HepG2 (cell line): Measurements from ENCODE around the gene CFL1. TPM values are rescaled to one million over a fixed set of nuclear protein-coding genes. Genes with fewer than 3 reads are reported as not detected.

Experiments
- AGO2 ChIP-seq: fragments of 200-400 bp; formaldehyde crosslinking; optimal IDR thresholded peaks from 2 replicates; pipeline ENCODE3; 2017; ENCODE audit warnings: mild to moderate bottlenecking, low read depth, low read length, moderate library complexity
- CCDC6 ChIP-seq: sonication (generic); formaldehyde crosslinking; IDR thresholded peaks from 2 replicates; pipeline ENCODE4 v1.8.1; 2022; ENCODE audit warnings: mild to moderate bottlenecking, missing genetic modification reagents, moderate library complexity
- CHCHD3 ChIP-seq: sonication (generic); formaldehyde crosslinking; IDR thresholded peaks from 2 replicates; pipeline ENCODE4 v1.8.0; 2022; ENCODE audit warnings: mild to moderate bottlenecking, missing genetic modification reagents, moderate library complexity
- DMAP1 ChIP-seq: IDR thresholded peaks from 2 replicates; pipeline ENCODE4 v1.6.1; 2016
- EED ChIP-seq: sonication (generic); formaldehyde crosslinking; IDR thresholded peaks from 2 replicates; pipeline ENCODE4 v1.5.0; 2020; ENCODE audit warnings: mild to moderate bottlenecking, missing genetic modification reagents
- FOXJ3 ChIP-seq: sonication (generic); formaldehyde crosslinking; IDR thresholded peaks from 2 replicates; pipeline ENCODE4 v1.4.0; 2020; ENCODE audit warnings: missing genetic modification reagents, mild to moderate bottlenecking, borderline replicate concordance
- HOXA9 ChIP-seq: sonication (generic); formaldehyde crosslinking; IDR thresholded peaks from 2 replicates; pipeline ENCODE4 v1.8.1; 2022; ENCODE audit warnings: missing genetic modification reagents, mild to moderate bottlenecking, moderate library complexity, borderline replicate concordance
- ISX ChIP-seq: sonication (generic); formaldehyde crosslinking; conservative IDR thresholded peaks from 2 replicates; pipeline ENCODE4 v1.5.0; 2020; ENCODE audit warnings: missing genetic modification reagents
- KLF12 ChIP-seq: sonication (generic); formaldehyde crosslinking; IDR thresholded peaks from 2 replicates; pipeline ENCODE4 v1.4.0; 2020; ENCODE audit warnings: missing genetic modification reagents, borderline replicate concordance
- MTA3 ChIP-seq: sonication (generic); formaldehyde crosslinking; IDR thresholded peaks from 2 replicates; pipeline ENCODE4 v1.4.0; 2020; ENCODE audit warnings: missing genetic modification reagents
- MYC ChIP-seq: sonication (generic); formaldehyde crosslinking; IDR thresholded peaks from 2 replicates; pipeline ENCODE4 v1.9.0; 2021; ENCODE audit warnings: missing genetic modification reagents, borderline replicate concordance
- NR2F6 ChIP-seq, 2 experiments: IDR thresholded peaks; 2 replicates each; pipeline ENCODE4 v1.6.1; 2016; ENCODE audit warnings: antibody characterized with exemption in 1 of 2, mild to moderate bottlenecking in 1 of 2
- PLRG1 ChIP-seq: fragments of 450-650 bp; conservative IDR thresholded peaks from 2 replicates; pipeline ENCODE4 v1.6.1; 2016
- POLR2AphosphoS5 ChIP-seq: IDR thresholded peaks from 2 replicates; pipeline ENCODE4 v1.6.1; 2012; ENCODE audit warnings: low read depth, low read length
- POLR2G ChIP-seq: fragments of 200-400 bp; formaldehyde crosslinking; IDR thresholded peaks from 2 replicates; pipeline ENCODE4 v1.6.1; 2018; ENCODE audit warnings: mild to moderate bottlenecking, low read depth, low read length, moderate library complexity
- PTBP1 ChIP-seq: fragments of 200-400 bp; formaldehyde crosslinking; IDR thresholded peaks from 2 replicates; pipeline ENCODE4 v1.6.1; 2018; ENCODE audit warnings: low read length, low read depth; ENCODE audit not compliant: poor library complexity, severe bottlenecking
- TARDBP ChIP-seq: sonication (generic); formaldehyde crosslinking; IDR thresholded peaks from 2 replicates; pipeline ENCODE4 v1.8.0; 2022; ENCODE audit warnings: mild to moderate bottlenecking, missing genetic modification reagents
- ZBTB42 ChIP-seq: sonication (generic); formaldehyde crosslinking; IDR thresholded peaks from 2 replicates; pipeline ENCODE4 v1.5.0; 2020; ENCODE audit warnings: mild to moderate bottlenecking, missing genetic modification reagents
- ZFP37 ChIP-seq: sonication (generic); formaldehyde crosslinking; IDR thresholded peaks from 2 replicates; pipeline ENCODE4 v1.4.0; 2020; ENCODE audit warnings: missing genetic modification reagents, borderline replicate concordance
- ZNF138 ChIP-seq: sonication (generic); formaldehyde crosslinking; IDR thresholded peaks from 2 replicates; pipeline ENCODE4 v1.5.0; 2020; ENCODE audit warnings: mild to moderate bottlenecking, low read depth, missing genetic modification reagents
- ZNF260 ChIP-seq: sonication (generic); formaldehyde crosslinking; IDR thresholded peaks from 2 replicates; pipeline ENCODE4 v1.4.0; 2020; ENCODE audit warnings: missing genetic modification reagents, low read depth, mild to moderate bottlenecking, borderline replicate concordance
- ZNF382 ChIP-seq: sonication (generic); formaldehyde crosslinking; IDR thresholded peaks from 2 replicates; pipeline ENCODE4 v1.5.0; 2020; ENCODE audit warnings: missing genetic modification reagents, mild to moderate bottlenecking, borderline replicate concordance
- ZNF550 ChIP-seq: sonication (generic); formaldehyde crosslinking; IDR thresholded peaks from 2 replicates; pipeline ENCODE4 v1.4.0; 2020; ENCODE audit warnings: mild to moderate bottlenecking, missing genetic modification reagents, borderline replicate concordance
- polyA plus RNA-seq, 8 experiments: library from polyadenylated mRNA; depleted of rRNA in 3 of 8; stranded (reverse) in 7 of 8; unstranded in 1 of 8; fragments of >200 nt; fragmentation: Illumina TruSeq in 4 of 8; extraction: Trizol in 4 of 8; gene quantifications; 2 replicates each; pipeline versions ENCODE4 v1.2.1 to v1.2.3, GENCODE V29; 2011 to 2016; ENCODE audit warnings: low read depth in 4 of 8, missing spikeins in 1 of 8, mixed read lengths in 1 of 8; ENCODE audit not compliant: insufficient read depth in 1 of 8
- total RNA-seq, 5 experiments: library from RNA; depleted of rRNA; stranded (reverse); fragments of >200 nt; fragmentation: Illumina TruSeq; extraction: Trizol; gene quantifications; 2 replicates each; pipeline ENCODE4 v1.2.3, GENCODE V29; 2016; ENCODE audit warnings: low read depth in 1 of 5
- TF ChIP-seq, protein P1 (sequence below): sonication (generic); formaldehyde crosslinking; IDR thresholded peaks from 2 replicates; pipeline ENCODE4 v1.4.0; 2020; ENCODE audit warnings: missing genetic modification reagents
- TF ChIP-seq, protein P2 (sequence below): IDR thresholded peaks from 2 replicates; pipeline ENCODE4 v1.6.1; 2016
- TF ChIP-seq, protein P3 (sequence below): sonication (generic); formaldehyde crosslinking; IDR thresholded peaks from 2 replicates; pipeline ENCODE4 v1.4.0; 2020; ENCODE audit warnings: mild to moderate bottlenecking, low read depth, missing genetic modification reagents

Gene CFL1
- total and polyA plus RNA-seq, 2 of the 13 experiments (the other 11 are each of a cell fraction or from before 2014, with no cell fraction given): 379 to 383 TPM

DNA sequence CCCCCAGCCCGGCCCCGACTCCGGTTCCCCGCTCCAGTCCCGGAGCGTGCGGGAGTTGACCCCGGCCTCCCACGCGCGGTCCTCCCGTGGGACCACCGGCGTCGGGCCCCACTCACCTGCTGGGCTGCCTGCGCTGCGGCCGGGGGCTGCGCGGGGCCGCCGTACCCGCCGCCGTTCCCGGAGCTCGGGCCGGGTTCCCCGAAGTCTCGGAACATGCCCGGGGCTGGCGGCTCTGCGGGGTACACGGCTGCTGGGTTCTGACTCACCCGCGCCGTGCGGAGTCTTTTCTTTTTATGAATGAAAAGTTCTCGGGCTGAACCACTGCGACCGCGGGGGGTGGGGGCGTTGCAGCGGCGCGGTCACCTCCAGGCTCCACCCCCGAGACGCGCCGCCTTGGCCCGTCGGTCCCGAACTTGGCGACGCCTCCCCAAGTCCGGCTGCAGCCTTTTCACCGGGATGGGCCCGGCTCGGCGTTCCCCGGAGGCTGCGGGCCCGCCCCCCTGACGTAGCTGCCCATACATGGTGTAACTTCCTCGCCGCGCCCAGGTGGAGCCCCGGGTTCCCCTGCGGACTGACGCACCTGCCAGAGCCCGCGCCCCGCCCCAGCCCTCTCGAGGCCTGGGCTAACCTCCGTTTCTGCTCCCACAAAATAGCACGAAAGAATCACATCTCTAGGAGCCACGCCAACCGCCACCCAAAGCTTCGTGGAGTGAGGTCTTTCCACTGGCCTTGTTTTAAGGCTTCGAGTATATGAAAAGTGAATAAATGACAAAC lies 42.3 kb upstream of the CFL1 start, which contains the start of gene FOSL1 (continued):
- TF ChIP-seq CHCHD3 (no peak), ZNF138 (CRISPR knock-in tag) (no peak), ZNF382 (CRISPR knock-in tag) (no peak), PLRG1 (no peak), FOXJ3 (CRISPR knock-in tag) (no peak), CCDC6 (CRISPR knock-in tag) (0 out of 2 replicates have a peak, but pooled peaks have one; percentile 71), ZBTB42 (CRISPR knock-in tag) (no peak), DMAP1 (CRISPR knock-in tag) (no peak), ZNF260 (CRISPR knock-in tag) (no peak), HOXA9 (no peak), TARDBP (CRISPR knock-in tag) (peak; percentile 61; the same call in 1 of the 2 replicates), KLF12 (CRISPR knock-in tag) (peak; percentile 64; the same call in 1 of the 2 replicates), AGO2 (peak; percentile 11), EED (CRISPR knock-in tag) (no peak), PTBP1 (no peak), MTA3 (CRISPR knock-in tag) (no peak), POLR2G (peak; percentile 95), ZNF550 (CRISPR knock-in tag) (no peak), NR2F6 (IDR thresholded peaks at IDR 0.05) (no peak), NR2F6 (CRISPR knock-in tag; IDR thresholded peaks at IDR 0.05) (peak; percentile 36; the same call in 1 of the 2 replicates), POLR2AphosphoS5 (peak; percentile 65), MYC (CRISPR knock-in tag) (no peak; the same call in 1 of the 2 replicates), ZFP37 (no peak), ISX (CRISPR knock-in tag) (no peak)
- TF ChIP-seq, protein P1, sequence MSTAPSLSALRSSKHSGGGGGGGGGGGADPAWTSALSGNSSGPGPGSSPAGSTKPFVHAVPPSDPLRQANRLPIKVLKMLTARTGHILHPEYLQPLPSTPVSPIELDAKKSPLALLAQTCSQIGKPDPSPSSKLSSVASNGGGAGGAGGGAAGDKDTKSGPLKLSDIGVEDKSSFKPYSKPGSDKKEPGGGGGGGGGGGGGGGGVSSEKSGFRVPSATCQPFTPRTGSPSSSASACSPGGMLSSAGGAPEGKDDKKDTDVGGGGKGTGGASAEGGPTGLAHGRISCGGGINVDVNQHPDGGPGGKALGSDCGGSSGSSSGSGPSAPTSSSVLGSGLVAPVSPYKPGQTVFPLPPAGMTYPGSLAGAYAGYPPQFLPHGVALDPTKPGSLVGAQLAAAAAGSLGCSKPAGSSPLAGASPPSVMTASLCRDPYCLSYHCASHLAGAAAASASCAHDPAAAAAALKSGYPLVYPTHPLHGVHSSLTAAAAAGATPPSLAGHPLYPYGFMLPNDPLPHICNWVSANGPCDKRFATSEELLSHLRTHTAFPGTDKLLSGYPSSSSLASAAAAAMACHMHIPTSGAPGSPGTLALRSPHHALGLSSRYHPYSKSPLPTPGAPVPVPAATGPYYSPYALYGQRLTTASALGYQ (CRISPR knock-in tag): peak; percentile 61
- TF ChIP-seq, protein P2, sequence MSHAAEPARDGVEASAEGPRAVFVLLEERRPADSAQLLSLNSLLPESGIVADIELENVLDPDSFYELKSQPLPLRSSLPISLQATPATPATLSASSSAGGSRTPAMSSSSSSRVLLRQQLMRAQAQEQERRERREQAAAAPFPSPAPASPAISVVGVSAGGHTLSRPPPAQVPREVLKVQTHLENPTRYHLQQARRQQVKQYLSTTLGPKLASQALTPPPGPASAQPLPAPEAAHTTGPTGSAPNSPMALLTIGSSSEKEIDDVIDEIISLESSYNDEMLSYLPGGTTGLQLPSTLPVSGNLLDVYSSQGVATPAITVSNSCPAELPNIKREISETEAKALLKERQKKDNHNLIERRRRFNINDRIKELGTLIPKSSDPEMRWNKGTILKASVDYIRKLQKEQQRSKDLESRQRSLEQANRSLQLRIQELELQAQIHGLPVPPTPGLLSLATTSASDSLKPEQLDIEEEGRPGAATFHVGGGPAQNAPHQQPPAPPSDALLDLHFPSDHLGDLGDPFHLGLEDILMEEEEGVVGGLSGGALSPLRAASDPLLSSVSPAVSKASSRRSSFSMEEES: no peak
- TF ChIP-seq, protein P3, sequence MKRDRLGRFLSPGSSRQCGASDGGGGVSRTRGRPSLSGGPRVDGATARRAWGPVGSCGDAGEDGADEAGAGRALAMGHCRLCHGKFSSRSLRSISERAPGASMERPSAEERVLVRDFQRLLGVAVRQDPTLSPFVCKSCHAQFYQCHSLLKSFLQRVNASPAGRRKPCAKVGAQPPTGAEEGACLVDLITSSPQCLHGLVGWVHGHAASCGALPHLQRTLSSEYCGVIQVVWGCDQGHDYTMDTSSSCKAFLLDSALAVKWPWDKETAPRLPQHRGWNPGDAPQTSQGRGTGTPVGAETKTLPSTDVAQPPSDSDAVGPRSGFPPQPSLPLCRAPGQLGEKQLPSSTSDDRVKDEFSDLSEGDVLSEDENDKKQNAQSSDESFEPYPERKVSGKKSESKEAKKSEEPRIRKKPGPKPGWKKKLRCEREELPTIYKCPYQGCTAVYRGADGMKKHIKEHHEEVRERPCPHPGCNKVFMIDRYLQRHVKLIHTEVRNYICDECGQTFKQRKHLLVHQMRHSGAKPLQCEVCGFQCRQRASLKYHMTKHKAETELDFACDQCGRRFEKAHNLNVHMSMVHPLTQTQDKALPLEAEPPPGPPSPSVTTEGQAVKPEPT (CRISPR knock-in tag): no peak
